ENCODE results near the gene MT1B. TPM values are rescaled to one million over a fixed set of nuclear protein-coding genes. Genes with fewer than 3 reads are reported as not detected.
A peak's percentile ranks its signal among the peaks of the same experiment; 100 is the strongest.

Gene MT1B
- polyA plus RNA-seq, 1 donor from 2014 or later: not detected

DNA sequence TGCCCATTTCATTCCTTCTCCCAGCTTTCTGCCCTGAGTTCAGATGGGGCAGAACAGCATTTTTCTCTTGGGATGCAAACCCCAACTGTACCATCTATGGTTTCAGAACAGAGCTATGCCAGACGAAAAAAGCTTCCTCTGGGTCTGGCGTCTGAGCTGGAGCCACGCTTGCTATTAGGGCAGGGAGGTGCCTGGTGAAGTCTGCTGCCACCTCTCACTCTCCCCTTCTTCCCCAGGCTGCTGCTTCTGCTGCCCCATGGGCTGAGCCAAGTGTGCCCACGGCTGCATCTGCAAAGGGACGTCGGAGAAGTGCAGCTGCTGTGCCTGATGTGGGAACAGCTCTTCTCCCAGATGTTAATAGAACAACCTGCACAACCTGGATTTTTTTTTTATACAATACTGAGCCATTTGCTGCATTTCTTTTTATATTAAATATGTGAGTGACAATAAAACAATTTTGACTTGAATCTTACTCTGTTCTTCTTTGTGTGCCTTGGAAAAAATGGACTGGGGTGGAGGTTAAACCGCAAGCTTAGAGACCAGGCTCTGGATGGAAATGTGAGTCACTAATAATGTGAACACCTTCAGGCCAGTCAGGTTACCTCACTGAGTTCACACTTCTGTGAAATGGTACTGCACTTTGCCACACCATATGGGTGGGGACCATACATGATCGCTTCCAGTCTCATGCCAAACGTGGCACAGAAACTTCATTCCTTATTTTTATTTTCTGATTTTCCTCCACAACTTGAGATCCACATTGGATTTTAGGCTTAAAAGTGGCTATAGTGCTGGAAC, 14.9 kb upstream of the MT1B start:
- no peak overlapping the region for H3K4me2 ChIP-seq (ENCODE audit: low read length)
- no peaks in the 10 kb centered on the region for H3K36me3 ChIP-seq (ENCODE audit: insufficient read depth, low read length)
- H4K20me1 ChIP-seq (ENCODE audit: insufficient read depth): no peaks in the 10 kb centered on the region
- no peak overlapping the region for H3K9ac ChIP-seq (ENCODE audit: low read length)
- no peak overlapping the region for H3K4me3 ChIP-seq (ENCODE audit: low read length)
- H3K9me3 ChIP-seq (ENCODE audit: low read length): no peaks in the 10 kb centered on the region
- H3K27ac ChIP-seq (ENCODE audit: low read length): no peak overlapping the region
- no peak for TF ChIP-seq SMC3 (conservative IDR thresholded peaks at IDR 0.05; ENCODE audit: poor library complexity)
- TF ChIP-seq EP300 (conservative IDR thresholded peaks at IDR 0.05; ENCODE audit: poor library complexity, severe bottlenecking): no peak
- no peak for TF ChIP-seq RAD21 (conservative IDR thresholded peaks at IDR 0.05)
- TF ChIP-seq EZH2 (IDR thresholded peaks at IDR 0.05; ENCODE audit: borderline replicate concordance, insufficient read depth, low read length, poor library complexity, severe bottlenecking): no peak
- TF ChIP-seq TAF1 (IDR thresholded peaks at IDR 0.05; ENCODE audit: low read depth): no peak
- no peak for TF ChIP-seq MXI1 (conservative IDR thresholded peaks at IDR 0.05; ENCODE audit: poor library complexity, severe bottlenecking)
- TF ChIP-seq, protein P1, sequence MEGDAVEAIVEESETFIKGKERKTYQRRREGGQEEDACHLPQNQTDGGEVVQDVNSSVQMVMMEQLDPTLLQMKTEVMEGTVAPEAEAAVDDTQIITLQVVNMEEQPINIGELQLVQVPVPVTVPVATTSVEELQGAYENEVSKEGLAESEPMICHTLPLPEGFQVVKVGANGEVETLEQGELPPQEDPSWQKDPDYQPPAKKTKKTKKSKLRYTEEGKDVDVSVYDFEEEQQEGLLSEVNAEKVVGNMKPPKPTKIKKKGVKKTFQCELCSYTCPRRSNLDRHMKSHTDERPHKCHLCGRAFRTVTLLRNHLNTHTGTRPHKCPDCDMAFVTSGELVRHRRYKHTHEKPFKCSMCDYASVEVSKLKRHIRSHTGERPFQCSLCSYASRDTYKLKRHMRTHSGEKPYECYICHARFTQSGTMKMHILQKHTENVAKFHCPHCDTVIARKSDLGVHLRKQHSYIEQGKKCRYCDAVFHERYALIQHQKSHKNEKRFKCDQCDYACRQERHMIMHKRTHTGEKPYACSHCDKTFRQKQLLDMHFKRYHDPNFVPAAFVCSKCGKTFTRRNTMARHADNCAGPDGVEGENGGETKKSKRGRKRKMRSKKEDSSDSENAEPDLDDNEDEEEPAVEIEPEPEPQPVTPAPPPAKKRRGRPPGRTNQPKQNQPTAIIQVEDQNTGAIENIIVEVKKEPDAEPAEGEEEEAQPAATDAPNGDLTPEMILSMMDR (IDR thresholded peaks at IDR 0.05; ENCODE audit: poor library complexity, severe bottlenecking): no peak
- no peak for TF ChIP-seq POLR2AphosphoS5 (IDR thresholded peaks at IDR 0.05)
- TF ChIP-seq, protein P2, sequence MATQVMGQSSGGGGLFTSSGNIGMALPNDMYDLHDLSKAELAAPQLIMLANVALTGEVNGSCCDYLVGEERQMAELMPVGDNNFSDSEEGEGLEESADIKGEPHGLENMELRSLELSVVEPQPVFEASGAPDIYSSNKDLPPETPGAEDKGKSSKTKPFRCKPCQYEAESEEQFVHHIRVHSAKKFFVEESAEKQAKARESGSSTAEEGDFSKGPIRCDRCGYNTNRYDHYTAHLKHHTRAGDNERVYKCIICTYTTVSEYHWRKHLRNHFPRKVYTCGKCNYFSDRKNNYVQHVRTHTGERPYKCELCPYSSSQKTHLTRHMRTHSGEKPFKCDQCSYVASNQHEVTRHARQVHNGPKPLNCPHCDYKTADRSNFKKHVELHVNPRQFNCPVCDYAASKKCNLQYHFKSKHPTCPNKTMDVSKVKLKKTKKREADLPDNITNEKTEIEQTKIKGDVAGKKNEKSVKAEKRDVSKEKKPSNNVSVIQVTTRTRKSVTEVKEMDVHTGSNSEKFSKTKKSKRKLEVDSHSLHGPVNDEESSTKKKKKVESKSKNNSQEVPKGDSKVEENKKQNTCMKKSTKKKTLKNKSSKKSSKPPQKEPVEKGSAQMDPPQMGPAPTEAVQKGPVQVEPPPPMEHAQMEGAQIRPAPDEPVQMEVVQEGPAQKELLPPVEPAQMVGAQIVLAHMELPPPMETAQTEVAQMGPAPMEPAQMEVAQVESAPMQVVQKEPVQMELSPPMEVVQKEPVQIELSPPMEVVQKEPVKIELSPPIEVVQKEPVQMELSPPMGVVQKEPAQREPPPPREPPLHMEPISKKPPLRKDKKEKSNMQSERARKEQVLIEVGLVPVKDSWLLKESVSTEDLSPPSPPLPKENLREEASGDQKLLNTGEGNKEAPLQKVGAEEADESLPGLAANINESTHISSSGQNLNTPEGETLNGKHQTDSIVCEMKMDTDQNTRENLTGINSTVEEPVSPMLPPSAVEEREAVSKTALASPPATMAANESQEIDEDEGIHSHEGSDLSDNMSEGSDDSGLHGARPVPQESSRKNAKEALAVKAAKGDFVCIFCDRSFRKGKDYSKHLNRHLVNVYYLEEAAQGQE (IDR thresholded peaks at IDR 0.05; ENCODE audit: borderline replicate concordance): no peak
- H3F3A ChIP-seq (ENCODE audit: insufficient read depth, low read length, poor library complexity, severe bottlenecking): no peaks in the 10 kb centered on the region
- H3K27me3 ChIP-seq (ENCODE audit: insufficient read depth, low read depth, low read length): peaks cover 100% of the 10 kb centered on the region
- no peaks in the 10 kb centered on the region for H3K79me2 ChIP-seq (replicated peaks; ENCODE audit: insufficient read depth, low read length)
- H2AFZ ChIP-seq (ENCODE audit: low read depth, low read length): no peak overlapping the region
- no peaks in the 10 kb centered on the region for H3K9me2 ChIP-seq (ENCODE audit: insufficient read depth, low read length)

GRCh38 chr16:56637814-56638750, 13.6 kb upstream of the MT1B start, which contains the start of gene MT1A:
Gene MT1A (plus strand): TSS chr16:56638666. CDS start chr16:56638739, 73 bp downstream.
- no peak within 1 kb of the TSS for H3K27ac ChIP-seq (ENCODE audit: low read length)
- TF ChIP-seq MXI1 (conservative IDR thresholded peaks at IDR 0.05; ENCODE audit: poor library complexity, severe bottlenecking) (no peak), POLR2AphosphoS5 (IDR thresholded peaks at IDR 0.05) (no peak), SMC3 (conservative IDR thresholded peaks at IDR 0.05; ENCODE audit: poor library complexity) (no peak), EZH2 (IDR thresholded peaks at IDR 0.05; ENCODE audit: borderline replicate concordance, insufficient read depth, low read length, poor library complexity, severe bottlenecking) (peak; percentile 37), EP300 (conservative IDR thresholded peaks at IDR 0.05; ENCODE audit: poor library complexity, severe bottlenecking) (no peak)
- TF ChIP-seq, protein P2 (IDR thresholded peaks at IDR 0.05; ENCODE audit: borderline replicate concordance): no peak
- H3K4me3 ChIP-seq (ENCODE audit: low read length): peak within 1 kb of the TSS; percentile 58
- H3K9me2 ChIP-seq (ENCODE audit: insufficient read depth, low read length): no peaks in the 10 kb centered on the region
- no peak within 1 kb of the TSS for H3K9ac ChIP-seq (ENCODE audit: low read length)
- no peaks in the 10 kb centered on the region for H3K79me2 ChIP-seq (replicated peaks; ENCODE audit: insufficient read depth, low read length)
- H3F3A ChIP-seq (ENCODE audit: insufficient read depth, low read length, poor library complexity, severe bottlenecking): no peaks in the 10 kb centered on the region
- no peak within 1 kb of the TSS for H3K4me2 ChIP-seq (ENCODE audit: low read length)
- H3K9me3 ChIP-seq (ENCODE audit: low read length): no peaks in the 10 kb centered on the region
- no peaks in the 10 kb centered on the region for H4K20me1 ChIP-seq (ENCODE audit: insufficient read depth)
- H3K27me3 ChIP-seq (ENCODE audit: insufficient read depth, low read depth, low read length): peaks cover 100% of the 10 kb centered on the region
- no peaks in the 10 kb centered on the region for H3K36me3 ChIP-seq (ENCODE audit: insufficient read depth, low read length)
- no peak within 1 kb of the TSS for H2AFZ ChIP-seq (ENCODE audit: low read depth, low read length)
